ENCODE measurements around the gene GPANK1. TPM values are rescaled to one million over a fixed set of nuclear protein-coding genes. Genes with fewer than 3 reads are reported as not detected.

Gene GPANK1
- total and polyA plus RNA-seq, 9 of the 15 experiments (the other 6 are each of a cell fraction or from before 2014, with no cell fraction given): 32.2 to 111 (median 46.3) TPM

GRCh38 chr6:31711233-31711632 is 46.4 kb upstream of the GPANK1 start (continued):
- TF ChIP-seq ZNF592 (IDR thresholded peaks at IDR 0.05): 0 out of 2 replicates have a peak, but pooled peaks have one; percentile 39
- peak; percentile 7; the same call in 1 of the 2 replicates for TF ChIP-seq EP300 (IDR thresholded peaks at IDR 0.05; ENCODE audit: low read length)
- no peak for TF ChIP-seq ZNF77 (CRISPR knock-in tag; IDR thresholded peaks at IDR 0.05)
- TF ChIP-seq VEZF1 (CRISPR knock-in tag; IDR thresholded peaks at IDR 0.05): 0 out of 2 replicates have a peak, but pooled peaks have one; percentile 16
- TF ChIP-seq CXXC5 (CRISPR knock-in tag; IDR thresholded peaks at IDR 0.05): no peak
- TF ChIP-seq ESRRA (IDR thresholded peaks at IDR 0.05; ENCODE audit: borderline replicate concordance, low read depth): no peak
- no peak for TF ChIP-seq ZFP30 (CRISPR knock-in tag; IDR thresholded peaks at IDR 0.05; ENCODE audit: borderline replicate concordance)
